PC-9 (cell line): Measurements from ENCODE around the gene DCTN2. TPM values are rescaled to one million over a fixed set of nuclear protein-coding genes. Genes with fewer than 3 reads are reported as not detected.
"Not testable (repeated sequence)": the region's sequence is repeated elsewhere in the genome, so short reads cannot be mapped to it uniquely, and the experiment has no call there.

Experiments used
- BruUV-seq: library from RNA; stranded (reverse); fragments of 400-500 nt; replicated peaks from 2 replicates; lab custom pipeline; 2021; lab: Mats Ljungman, UMichigan
- CTCF ChIA-PET: fragments of 300-600 bp; sonication (Branson Sonifier 250); formaldehyde crosslinking; loops from one replicate; lab custom pipeline; 2022; ENCODE audit warnings: antibody characterized with exemption; lab: Charles Lee
- POLR2A ChIA-PET: fragments of 300-600 bp; sonication (Branson Sonifier 250); formaldehyde crosslinking; loops from one replicate; lab custom pipeline; 2022; ENCODE audit warnings: antibody characterized with exemption; ENCODE audit not compliant: unreplicated experiment; lab: Charles Lee
- DNase-seq, 2 experiments: peaks; one replicate each; pipeline versions ENCODE4 v3.0.0 to v3.0.0-alpha.2; 2015 to 2022; ENCODE audit warnings: mixed read lengths in 1 of 2
- H2AFZ ChIP-seq: fragments of 200-600 bp; sonication (generic); 2 replicates; pipeline ENCODE4 v1.8.1; 2017; ENCODE audit warnings: antibody characterized with exemption
- H3F3A ChIP-seq: fragments of 200-600 bp; sonication (generic); 2 replicates; pipeline ENCODE4 v1.8.1; 2017; ENCODE audit warnings: antibody characterized with exemption, mild to moderate bottlenecking, low read depth; ENCODE audit not compliant: insufficient read depth
- H3K27ac ChIP-seq: fragments of 200-600 bp; sonication (generic); 2 replicates; pipeline ENCODE4 v1.6.1; 2016; ENCODE audit warnings: mixed run types
- H3K27me3 ChIP-seq: fragments of 200-600 bp; sonication (generic); 2 replicates; pipeline ENCODE4 v1.6.1; 2016; ENCODE audit warnings: low read depth, mixed run types; ENCODE audit not compliant: insufficient read depth
- H3K36me3 ChIP-seq: fragments of 200-600 bp; sonication (generic); 2 replicates; pipeline ENCODE4 v1.6.1; 2016; ENCODE audit warnings: low read depth, mixed run types
- H3K4me1 ChIP-seq: fragments of 200-600 bp; sonication (generic); replicated peaks from 2 replicates; pipeline ENCODE4 v1.6.1; 2016; ENCODE audit warnings: mixed run types; ENCODE audit not compliant: insufficient read depth
- H3K4me2 ChIP-seq: fragments of 200-600 bp; sonication (generic); 2 replicates; pipeline ENCODE4 v1.6.1; 2017; ENCODE audit warnings: mixed run types
- H3K4me3 ChIP-seq: fragments of 200-600 bp; sonication (generic); 2 replicates; pipeline ENCODE4 v1.6.1; 2016; ENCODE audit warnings: mixed run types
- H3K79me2 ChIP-seq: fragments of 200-600 bp; sonication (generic); 2 replicates; pipeline ENCODE4 v1.6.1; 2017; ENCODE audit warnings: low read depth, mixed run types
- H3K9me2 ChIP-seq: fragments of 200-600 bp; sonication (generic); 2 replicates; pipeline ENCODE4 v1.8.1; 2017; ENCODE audit warnings: mild to moderate bottlenecking; ENCODE audit not compliant: insufficient read depth
- H3K9me3 ChIP-seq: fragments of 200-600 bp; sonication (generic); 2 replicates; pipeline ENCODE4 v1.8.1; 2016; ENCODE audit warnings: low read depth; ENCODE audit not compliant: insufficient read depth
- H4K20me1 ChIP-seq: fragments of 200-600 bp; sonication (generic); 2 replicates; pipeline ENCODE4 v1.8.1; 2017; ENCODE audit not compliant: insufficient read depth
- EZH2 ChIP-seq: fragments of 200-600 bp; sonication (generic); IDR thresholded peaks from 2 replicates; pipeline ENCODE4 v1.8.0; 2017; ENCODE audit warnings: antibody characterized with exemption, low read depth
- intact Hi-C: fragments of 100-400 bp; cut with micrococcal nuclease; formaldehyde crosslinking; loops from one replicate; pipeline ENCODE4 v1.10.0; 2022; ENCODE audit not compliant: unreplicated experiment
- total RNA-seq: library from RNA; stranded (reverse); gene quantifications from 2 replicates; pipeline ENCODE4 v1.2.3, GENCODE V29; 2021
- TF ChIP-seq, protein P1 (sequence below): fragments of 200-600 bp; sonication (generic); conservative IDR thresholded peaks from 2 replicates; pipeline ENCODE4 v1.6.1; 2017; ENCODE audit warnings: mixed run types, antibody characterized with exemption, mild to moderate bottlenecking, moderate library complexity

The DCTN2 gene
- total RNA-seq, 1 experiment from 2014 or later = 105 TPM

DNA sequence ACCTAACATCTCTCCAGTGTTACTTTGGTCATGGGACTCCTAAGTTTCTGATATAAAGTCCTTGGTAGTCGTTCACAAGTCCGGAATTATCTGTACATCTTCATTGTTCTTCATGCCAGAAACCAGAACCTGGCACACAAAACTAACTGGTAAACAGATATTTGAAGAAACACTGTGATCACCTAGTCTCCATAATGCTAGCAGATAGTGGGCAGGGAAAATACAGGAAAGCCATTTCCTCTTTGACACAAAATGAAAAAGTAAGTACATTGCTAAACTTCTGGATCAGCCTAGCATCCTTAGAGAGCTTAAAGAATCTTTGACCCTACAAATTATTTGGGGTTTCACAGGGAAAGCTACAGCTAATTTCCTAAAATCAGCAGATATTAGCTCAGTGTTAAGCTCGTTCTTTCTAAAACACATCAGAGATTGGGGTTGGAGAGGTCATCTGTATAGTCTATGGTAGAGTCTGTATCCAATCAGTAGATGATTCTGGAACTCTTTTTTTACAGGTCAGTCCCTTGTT is 31.5 kb downstream of the DCTN2 start:
- no peak overlapping the region for H2AFZ ChIP-seq
- H3K9me3 ChIP-seq = no peaks in the 10 kb centered on the region
- H3K4me1 ChIP-seq = peaks cover 12% of the 10 kb centered on the region
- TF ChIP-seq EZH2 = no peak
- TF ChIP-seq, protein P1, sequence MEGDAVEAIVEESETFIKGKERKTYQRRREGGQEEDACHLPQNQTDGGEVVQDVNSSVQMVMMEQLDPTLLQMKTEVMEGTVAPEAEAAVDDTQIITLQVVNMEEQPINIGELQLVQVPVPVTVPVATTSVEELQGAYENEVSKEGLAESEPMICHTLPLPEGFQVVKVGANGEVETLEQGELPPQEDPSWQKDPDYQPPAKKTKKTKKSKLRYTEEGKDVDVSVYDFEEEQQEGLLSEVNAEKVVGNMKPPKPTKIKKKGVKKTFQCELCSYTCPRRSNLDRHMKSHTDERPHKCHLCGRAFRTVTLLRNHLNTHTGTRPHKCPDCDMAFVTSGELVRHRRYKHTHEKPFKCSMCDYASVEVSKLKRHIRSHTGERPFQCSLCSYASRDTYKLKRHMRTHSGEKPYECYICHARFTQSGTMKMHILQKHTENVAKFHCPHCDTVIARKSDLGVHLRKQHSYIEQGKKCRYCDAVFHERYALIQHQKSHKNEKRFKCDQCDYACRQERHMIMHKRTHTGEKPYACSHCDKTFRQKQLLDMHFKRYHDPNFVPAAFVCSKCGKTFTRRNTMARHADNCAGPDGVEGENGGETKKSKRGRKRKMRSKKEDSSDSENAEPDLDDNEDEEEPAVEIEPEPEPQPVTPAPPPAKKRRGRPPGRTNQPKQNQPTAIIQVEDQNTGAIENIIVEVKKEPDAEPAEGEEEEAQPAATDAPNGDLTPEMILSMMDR = no peak
- H3K79me2 ChIP-seq = peaks cover 39% of the 10 kb centered on the region
- no TSS peak for BruUV-seq
- ChIA-PET CTCF (no interaction called here), POLR2A (no interaction called here)
- peaks cover 87% of the 10 kb centered on the region for H4K20me1 ChIP-seq
- peaks cover 84% of the 10 kb centered on the region for H3F3A ChIP-seq
- H3K27me3 ChIP-seq = no peaks in the 10 kb centered on the region
- H3K9me2 ChIP-seq = no peaks in the 10 kb centered on the region
- intact Hi-C loops = no loop called here
- peaks cover 78% of the 10 kb centered on the region for H3K36me3 ChIP-seq
- H3K27ac ChIP-seq = no peak overlapping the region
- H3K4me2 ChIP-seq = no peak overlapping the region
- no peak for DNase-seq
- H3K4me3 ChIP-seq = no peak overlapping the region

DNA sequence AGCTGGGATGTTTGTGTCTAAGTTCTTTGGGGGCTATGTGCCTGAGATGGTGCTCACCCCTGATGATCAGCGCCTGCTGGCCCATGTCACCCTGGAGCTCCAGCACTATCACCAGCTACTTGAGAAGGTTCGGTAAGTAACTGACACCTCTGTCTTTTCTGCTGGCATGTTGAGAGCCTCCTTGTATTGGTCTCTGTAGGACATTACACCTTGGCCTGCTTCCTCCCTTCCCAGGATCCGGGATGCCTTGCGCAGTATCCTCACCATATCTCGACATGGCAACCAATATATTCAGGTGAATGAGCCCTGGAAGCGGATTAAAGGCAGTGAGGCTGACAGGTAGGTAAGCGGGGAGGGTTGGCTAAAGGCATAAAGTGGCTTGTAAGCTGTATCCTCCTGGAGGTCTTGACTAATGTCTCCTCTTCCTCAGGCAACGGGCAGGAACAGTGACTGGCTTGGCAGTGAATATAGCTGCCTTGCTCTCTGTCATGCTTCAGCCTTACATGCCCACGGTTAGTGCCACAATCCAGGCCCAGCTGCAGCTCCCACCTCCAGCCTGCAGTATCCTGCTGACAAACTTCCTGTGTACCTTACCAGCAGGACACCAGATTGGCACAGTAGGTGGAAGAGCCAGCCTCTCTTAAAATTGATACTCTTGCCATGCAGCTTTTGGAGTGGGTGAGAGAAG is 32.1 kb downstream of the DCTN2 start:
- Histone ChIP-seq H3K27me3 (no peaks in the 10 kb centered on the region), H3K9me2 (no peaks in the 10 kb centered on the region), H3K27ac (no peak overlapping the region), H3K79me2 (peaks cover 36% of the 10 kb centered on the region), H3K4me2 (no peak overlapping the region), H3K4me3 (no peak overlapping the region), H3K4me1 (peaks cover 12% of the 10 kb centered on the region), H2AFZ (no peak overlapping the region), H3K36me3 (peaks cover 78% of the 10 kb centered on the region), H3K9me3 (no peaks in the 10 kb centered on the region), H3F3A (peaks cover 82% of the 10 kb centered on the region), H4K20me1 (peaks cover 86% of the 10 kb centered on the region)
- TF ChIP-seq, protein P1 = no peak
- no peak for TF ChIP-seq EZH2
- ChIA-PET POLR2A (interaction anchor here (0.6 kb wide), 1 partner anchor 266 kb away, joined by 4 read pairs; no protein-coding TSS in a partner anchor), CTCF (no interaction called here)
- DNase-seq = no peak
- intact Hi-C loops = no loop called here
- BruUV-seq = no TSS peak

DNA sequence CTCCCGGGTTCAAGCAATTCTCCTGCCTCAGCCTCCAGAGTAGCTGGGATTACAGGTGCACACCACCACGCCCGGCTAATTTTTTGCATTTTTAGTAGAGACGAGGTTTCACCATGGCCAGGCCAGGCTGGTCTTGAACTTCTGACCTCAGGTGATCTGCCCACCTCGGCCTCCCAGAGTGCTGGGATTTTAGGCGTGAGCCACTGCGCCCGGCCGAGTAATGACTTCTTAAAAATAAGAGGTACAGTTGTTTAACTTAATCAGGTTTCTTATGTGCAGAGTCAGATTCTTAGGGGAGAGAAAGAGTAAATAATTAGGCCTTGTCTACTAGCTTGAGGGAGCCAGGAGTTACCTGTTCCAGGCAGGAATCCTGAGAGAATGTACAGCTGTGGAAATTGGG is 32.7 kb downstream of the DCTN2 start:
- intact Hi-C loops, H2AFZ ChIP-seq, H3K27ac ChIP-seq, H3K27me3 ChIP-seq, H3K4me2 ChIP-seq, H3K9me3 ChIP-seq, DNase-seq, BruUV-seq, H3K9me2 ChIP-seq, H3K4me3 ChIP-seq: not testable (repeated sequence)
- H3F3A ChIP-seq = peaks cover 79% of the 10 kb centered on the region
- H4K20me1 ChIP-seq = peaks cover 86% of the 10 kb centered on the region
- ChIA-PET POLR2A (interaction anchor here (0.5 to 0.7 kb wide), 2 partner anchors 12 to 1511 kb away, joined by 4 to 7 read pairs; no protein-coding TSS in a partner anchor), CTCF (interaction anchor here (0.6 kb wide), 1 partner anchor 272 kb away, joined by 4 read pairs; no protein-coding TSS in a partner anchor)
- peaks cover 73% of the 10 kb centered on the region for H3K36me3 ChIP-seq
- peaks cover 30% of the 10 kb centered on the region for H3K79me2 ChIP-seq
- peaks cover 12% of the 10 kb centered on the region for H3K4me1 ChIP-seq

GRCh38 chr12:57513677-57514076 is 33.3 kb downstream of the DCTN2 start:
- intact Hi-C loops, H3K27me3 ChIP-seq, H3K9me2 ChIP-seq, H3K9me3 ChIP-seq, H3K27ac ChIP-seq, H2AFZ ChIP-seq, H3K4me2 ChIP-seq, H3K4me3 ChIP-seq, H3K4me1 ChIP-seq, BruUV-seq, DNase-seq: not testable (repeated sequence)
- Histone ChIP-seq H3K36me3 (peaks cover 67% of the 10 kb centered on the region), H3F3A (peaks cover 84% of the 10 kb centered on the region), H3K79me2 (peaks cover 24% of the 10 kb centered on the region), H4K20me1 (peaks cover 86% of the 10 kb centered on the region)
- ChIA-PET CTCF (interaction anchor here (0.6 kb wide), 1 partner anchor 272 kb away, joined by 4 read pairs; no protein-coding TSS in a partner anchor), POLR2A (interaction anchor here (0.7 kb wide), 1 partner anchor 1511 kb away, joined by 4 read pairs; no protein-coding TSS in a partner anchor)
